ENCODE results near the gene PSMG2.

- TF ChIP-seq CTCF (IDR thresholded peaks at IDR 0.05) (no peak), POLR2A (IDR thresholded peaks at IDR 0.05) (no peak)
Measured at GRCh38 chr18:12692206-12692605, 10.6 kb upstream of the PSMG2 start.

All from body of pancreas (tissue), 4 donors.